Lower lobe of right lung (tissue), 2 donors: Measurements from ENCODE around the gene RPTOR. TPM values are rescaled to one million over a fixed set of nuclear protein-coding genes. Genes with fewer than 3 reads are reported as not detected.

ENCODE experiments used
- ATAC-seq, 2 donors: fragments of 200-7000 bp; cut with Tn5 transposase; one replicate each; pipeline ENCODE4 v1.9.1; 2020 to 2022; ENCODE audit warnings: mild to moderate bottlenecking in 2 of 2, moderate library complexity in 2 of 2
- DNase-seq: peaks from one replicate; pipeline ENCODE4 v3.0.0-alpha.2; 2020
- H3K27ac ChIP-seq: fragments of 200-600 bp; one replicate; pipeline ENCODE4 v1.8.0; 2022
- H3K27me3 ChIP-seq: fragments of 200-600 bp; one replicate; pipeline ENCODE4 v1.8.0; 2022; ENCODE audit warnings: low read depth
- H3K36me3 ChIP-seq: fragments of 200-600 bp; one replicate; pipeline ENCODE4 v1.8.0; 2022; ENCODE audit warnings: mild to moderate bottlenecking
- H3K4me1 ChIP-seq: fragments of 200-600 bp; one replicate; pipeline ENCODE4 v1.8.0; 2022
- H3K4me3 ChIP-seq: fragments of 200-600 bp; one replicate; pipeline ENCODE4 v1.8.0; 2022; ENCODE audit warnings: mild to moderate bottlenecking
- H3K9me3 ChIP-seq: fragments of 200-600 bp; one replicate; pipeline ENCODE4 v1.8.0; 2022
- intact Hi-C: fragments of 100-400 bp; cut with DNase I; formaldehyde crosslinking; loops from one replicate; pipeline ENCODE4 v1.11.0; 2022
- total RNA-seq: library from RNA; stranded (reverse); fragmentation: NEBNext Ultra II Directional; extraction: Animal tissue kit (Norgen Biotek cat#: 25700); gene quantifications from one replicate; pipeline ENCODE4 v1.2.1, GENCODE V29; 2021
- TF ChIP-seq, protein P1 (sequence below): fragments of 200-600 bp; IDR thresholded peaks from one replicate; pipeline ENCODE4 v1.8.0; 2022; ENCODE audit warnings: antibody characterized with exemption, mild to moderate bottlenecking
- donor health status: DM: no; HTN: yes; CAD: no; lungs with severe emphysema.

RPTOR gene
- total RNA-seq, 1 donor from 2014 or later: 34.0 TPM

DNA sequence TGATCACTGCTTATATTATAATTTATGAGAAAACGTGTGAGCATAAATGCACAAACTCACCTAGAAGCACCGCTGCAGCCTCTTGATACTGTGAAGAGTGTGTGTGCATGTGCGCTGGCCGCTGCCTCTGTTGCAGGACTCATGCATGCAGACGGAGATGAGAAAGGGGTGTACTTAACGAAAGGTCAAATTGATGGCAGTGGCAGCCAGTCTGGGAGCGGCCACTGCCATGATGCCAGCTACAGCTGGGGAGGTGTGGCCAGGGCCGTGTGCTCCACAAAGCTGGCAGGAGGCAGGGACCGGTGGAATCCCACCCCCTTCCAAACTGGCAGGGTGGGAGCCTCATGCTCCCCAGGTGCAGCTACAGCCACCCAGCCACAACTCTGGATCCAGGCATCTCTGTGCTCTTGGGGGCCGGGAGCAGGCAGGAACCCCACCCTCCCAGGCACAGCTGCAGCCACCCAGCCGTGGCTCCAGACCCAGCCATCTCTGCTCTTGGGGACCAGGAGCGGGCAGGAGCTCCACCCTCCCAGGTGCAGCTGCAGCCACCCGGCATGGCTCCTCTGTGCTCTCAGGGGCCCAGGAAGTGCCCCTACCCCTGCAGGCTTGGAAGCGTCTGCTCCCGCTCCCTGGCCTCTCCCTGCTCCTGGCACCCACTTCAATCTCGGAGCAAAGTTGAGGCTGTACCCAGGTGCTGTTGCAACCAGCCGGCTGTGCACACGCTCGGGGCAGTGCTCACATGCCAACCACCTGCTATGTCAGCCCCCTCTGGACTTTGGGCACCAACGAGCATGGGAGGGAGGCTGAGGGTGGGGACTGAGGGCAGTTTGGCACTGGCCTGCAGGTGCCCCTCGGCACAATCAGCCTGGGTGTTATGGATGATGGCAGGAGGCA, 369.5 kb downstream of the RPTOR start:
- Histone ChIP-seq H3K27me3 (no peaks in the 10 kb centered on the region), H3K27ac (no peak overlapping the region), H3K4me1 (no peaks in the 10 kb centered on the region), H3K9me3 (no peaks in the 10 kb centered on the region), H3K4me3 (no peak overlapping the region), H3K36me3 (peaks cover 47% of the 10 kb centered on the region)
- TF ChIP-seq, protein P1, sequence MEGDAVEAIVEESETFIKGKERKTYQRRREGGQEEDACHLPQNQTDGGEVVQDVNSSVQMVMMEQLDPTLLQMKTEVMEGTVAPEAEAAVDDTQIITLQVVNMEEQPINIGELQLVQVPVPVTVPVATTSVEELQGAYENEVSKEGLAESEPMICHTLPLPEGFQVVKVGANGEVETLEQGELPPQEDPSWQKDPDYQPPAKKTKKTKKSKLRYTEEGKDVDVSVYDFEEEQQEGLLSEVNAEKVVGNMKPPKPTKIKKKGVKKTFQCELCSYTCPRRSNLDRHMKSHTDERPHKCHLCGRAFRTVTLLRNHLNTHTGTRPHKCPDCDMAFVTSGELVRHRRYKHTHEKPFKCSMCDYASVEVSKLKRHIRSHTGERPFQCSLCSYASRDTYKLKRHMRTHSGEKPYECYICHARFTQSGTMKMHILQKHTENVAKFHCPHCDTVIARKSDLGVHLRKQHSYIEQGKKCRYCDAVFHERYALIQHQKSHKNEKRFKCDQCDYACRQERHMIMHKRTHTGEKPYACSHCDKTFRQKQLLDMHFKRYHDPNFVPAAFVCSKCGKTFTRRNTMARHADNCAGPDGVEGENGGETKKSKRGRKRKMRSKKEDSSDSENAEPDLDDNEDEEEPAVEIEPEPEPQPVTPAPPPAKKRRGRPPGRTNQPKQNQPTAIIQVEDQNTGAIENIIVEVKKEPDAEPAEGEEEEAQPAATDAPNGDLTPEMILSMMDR: no peak
- DNase-seq (no peak), ATAC-seq (no peak)
- intact Hi-C loops: no loop called here

DNA sequence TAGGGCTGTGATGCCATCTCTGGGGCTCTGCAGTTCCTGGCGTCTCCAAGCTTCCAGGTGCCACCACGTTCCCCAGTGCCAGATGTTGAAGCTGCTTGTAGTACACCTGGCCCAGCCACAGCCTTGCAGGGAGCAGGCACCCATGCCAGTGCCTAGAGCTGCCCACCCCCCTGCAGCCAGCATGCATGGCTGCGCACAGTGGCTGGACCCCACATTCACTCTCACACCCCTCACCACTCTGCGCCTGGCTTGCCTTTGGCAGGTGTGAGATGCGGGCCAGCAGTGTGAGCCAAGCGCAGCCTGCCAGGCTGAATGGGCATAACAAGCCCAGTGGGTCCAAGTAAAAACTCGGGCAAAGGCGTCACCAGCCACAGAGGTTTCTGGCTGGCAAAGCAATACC, 371.6 kb downstream of the RPTOR start:
- no peak for DNase-seq
- no peak overlapping the region for H3K27ac ChIP-seq
- H3K36me3 ChIP-seq: peaks cover 45% of the 10 kb centered on the region
- intact Hi-C loops: no loop called here
- TF ChIP-seq, protein P1: no peak
- H3K9me3 ChIP-seq: no peaks in the 10 kb centered on the region
- H3K4me3 ChIP-seq: no peak overlapping the region
- H3K27me3 ChIP-seq: no peaks in the 10 kb centered on the region
- H3K4me1 ChIP-seq: no peaks in the 10 kb centered on the region
- no peak for ATAC-seq

DNA sequence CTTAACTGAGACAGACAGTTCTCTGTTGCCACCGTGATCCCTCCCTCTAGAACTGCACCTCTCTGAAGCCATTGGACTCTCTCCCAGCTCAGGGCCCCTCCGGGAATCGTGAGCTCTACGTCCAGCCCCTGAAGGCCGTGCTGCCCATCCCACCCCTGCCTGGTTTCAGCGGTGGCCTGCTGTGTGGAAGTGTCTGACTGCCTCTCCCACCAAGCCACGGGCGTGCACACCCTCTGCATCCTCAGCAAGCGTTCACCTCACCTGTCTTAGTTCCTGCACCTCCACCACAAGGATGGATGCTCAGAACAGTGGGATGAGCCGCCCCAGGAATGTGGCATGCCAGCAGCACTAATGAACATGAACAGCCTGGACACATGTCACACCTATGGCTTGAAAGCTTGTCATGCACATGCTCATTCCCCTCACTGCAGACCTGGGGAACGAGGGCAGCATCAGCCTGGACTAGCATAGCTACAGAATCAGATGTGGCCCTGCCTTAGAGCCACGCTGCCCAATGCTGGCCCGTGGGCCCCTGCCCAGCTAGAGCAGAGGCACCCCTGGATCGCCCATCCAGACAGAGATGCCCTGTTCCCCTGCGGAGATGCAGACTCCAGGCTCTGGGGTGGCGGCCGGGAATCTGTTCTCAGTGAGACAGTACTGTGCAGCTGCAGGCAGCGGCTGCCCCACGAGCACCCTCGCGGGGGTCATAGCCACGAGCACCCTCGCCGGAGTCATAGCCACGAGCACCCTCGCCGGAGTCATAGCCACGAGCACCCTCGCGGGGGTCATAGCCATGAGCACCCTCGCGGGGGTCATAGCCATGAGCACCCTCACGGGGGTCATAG, 373.3 kb downstream of the RPTOR start:
- no peak for DNase-seq
- H3K9me3 ChIP-seq: no peaks in the 10 kb centered on the region
- no peaks in the 10 kb centered on the region for H3K4me1 ChIP-seq
- peaks cover 42% of the 10 kb centered on the region for H3K36me3 ChIP-seq
- ATAC-seq: no peak
- H3K4me3 ChIP-seq: no peak overlapping the region
- no peaks in the 10 kb centered on the region for H3K27me3 ChIP-seq
- intact Hi-C loops: no loop called here
- TF ChIP-seq, protein P1: no peak
- no peak overlapping the region for H3K27ac ChIP-seq

DNA sequence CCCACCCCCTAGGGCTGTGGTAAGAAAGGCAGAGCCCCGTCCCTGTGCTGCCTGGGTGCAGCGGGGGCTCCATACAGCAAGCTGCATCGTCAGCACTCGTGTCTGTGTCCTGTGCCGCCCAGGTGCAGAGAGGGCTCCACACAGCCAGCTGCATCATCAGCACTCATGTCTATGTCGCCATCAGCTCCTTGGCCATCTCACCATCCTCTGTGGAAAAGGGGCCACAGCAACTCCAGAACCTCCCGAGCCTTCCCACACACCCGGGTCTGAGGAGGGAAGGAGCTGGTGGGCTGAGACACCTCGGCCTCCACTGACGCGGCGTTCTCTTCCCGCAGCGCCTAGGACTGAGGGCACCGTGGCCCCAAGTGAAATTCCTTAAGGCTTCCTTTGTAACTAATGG, 374.1 kb downstream of the RPTOR start:
- Histone ChIP-seq H3K9me3 (no peaks in the 10 kb centered on the region), H3K4me3 (no peak overlapping the region), H3K4me1 (no peaks in the 10 kb centered on the region), H3K27me3 (no peaks in the 10 kb centered on the region), H3K36me3 (peaks cover 50% of the 10 kb centered on the region), H3K27ac (no peak overlapping the region)
- intact Hi-C loops: no loop called here
- DNase-seq (no peak), ATAC-seq (no peak)
- TF ChIP-seq, protein P1: no peak

DNA sequence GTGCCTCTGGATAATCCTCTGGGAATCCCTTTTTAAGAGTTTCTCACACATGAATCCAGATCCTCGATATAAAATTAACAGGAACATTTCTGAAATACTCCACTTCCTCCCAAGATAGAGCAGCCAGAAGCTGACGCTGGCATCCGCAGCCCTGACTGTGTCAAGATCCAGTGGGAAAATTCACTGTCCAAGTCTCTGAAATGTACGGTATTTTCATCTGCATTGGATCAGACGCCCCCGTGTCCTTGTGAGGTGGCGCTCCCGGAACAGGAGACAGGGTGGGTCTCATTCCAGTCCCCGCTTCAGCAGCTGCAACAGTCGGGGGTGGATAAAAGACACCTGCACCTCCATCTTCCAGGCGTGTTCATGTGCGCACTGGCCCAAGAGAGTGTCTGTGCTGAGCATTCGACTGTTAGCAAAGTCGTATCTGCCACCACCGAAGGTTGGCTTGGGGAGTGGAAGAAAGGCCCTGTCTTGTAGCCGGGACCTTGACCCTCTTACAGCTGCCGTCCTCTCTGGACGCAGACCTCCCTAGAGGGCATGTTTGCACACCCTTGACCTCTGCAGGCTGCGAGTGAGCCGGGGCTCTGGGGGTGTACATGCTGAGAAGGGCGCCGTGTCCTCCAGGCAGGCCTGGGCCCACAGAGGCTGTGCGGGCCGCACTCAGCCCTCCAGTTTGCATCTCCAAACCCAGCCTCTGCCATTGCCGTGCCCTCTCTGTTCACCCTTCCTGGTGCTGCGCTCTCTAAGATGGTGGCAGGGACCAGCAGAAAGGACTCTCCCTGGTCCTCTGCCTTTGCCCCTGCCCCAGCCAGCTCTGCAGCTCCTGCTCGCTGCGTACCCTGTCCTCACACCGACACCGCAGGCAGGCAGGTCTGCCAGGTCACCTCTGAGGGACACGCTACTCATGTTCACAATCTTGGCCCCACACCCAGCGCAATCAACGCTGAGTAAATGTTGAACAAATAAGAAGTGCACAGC, 375.0 kb downstream of the RPTOR start:
- no peak for DNase-seq
- Histone ChIP-seq H3K36me3 (peaks cover 59% of the 10 kb centered on the region), H3K27me3 (no peaks in the 10 kb centered on the region), H3K9me3 (no peaks in the 10 kb centered on the region), H3K4me1 (no peaks in the 10 kb centered on the region), H3K4me3 (no peak overlapping the region), H3K27ac (no peak overlapping the region)
- intact Hi-C loops: no loop called here
- TF ChIP-seq, protein P1: no peak
- ATAC-seq: peak in 1 of 2 donors; percentile 31
